ENCODE results near the gene SIK2. TPM values are rescaled to one million over a fixed set of nuclear protein-coding genes. Genes with fewer than 3 reads are reported as not detected.

SIK2 gene
- total RNA-seq, 1 experiment from 2014 or later = 13.9 TPM

- BruUV-seq (replicated peaks) = no TSS peak
- Mint-ChIP-seq H3K27ac (ENCODE audit: unreplicated experiment) (no peak overlapping the region), H3K4me3 (ENCODE audit: low read depth, unreplicated experiment) (no peak overlapping the region), H3K36me3 (ENCODE audit: insufficient read depth, unreplicated experiment) (no peaks in the 10 kb centered on the region), H3K4me1 (ENCODE audit: low read depth, unreplicated experiment) (peaks cover 48% of the 10 kb centered on the region), H3K9me3 (ENCODE audit: low read depth, unreplicated experiment) (no peaks in the 10 kb centered on the region), H3K27me3 (ENCODE audit: unreplicated experiment) (no peaks in the 10 kb centered on the region)
- no peak for TF ChIP-seq CTCF (IDR thresholded peaks at IDR 0.05; ENCODE audit: unreplicated experiment)
- CTCF ChIA-PET = interaction anchor here (0.7 kb wide), 1 partner anchor 59 kb away, joined by 3 read pairs; no protein-coding TSS in a partner anchor
- no peak for DNase-seq
- intact Hi-C loops (cut with micrococcal nuclease; ENCODE audit: unreplicated experiment) = no loop called here
Observed at GRCh38 chr11:111633248-111633647, 31.0 kb downstream of the SIK2 start.

DNA sequence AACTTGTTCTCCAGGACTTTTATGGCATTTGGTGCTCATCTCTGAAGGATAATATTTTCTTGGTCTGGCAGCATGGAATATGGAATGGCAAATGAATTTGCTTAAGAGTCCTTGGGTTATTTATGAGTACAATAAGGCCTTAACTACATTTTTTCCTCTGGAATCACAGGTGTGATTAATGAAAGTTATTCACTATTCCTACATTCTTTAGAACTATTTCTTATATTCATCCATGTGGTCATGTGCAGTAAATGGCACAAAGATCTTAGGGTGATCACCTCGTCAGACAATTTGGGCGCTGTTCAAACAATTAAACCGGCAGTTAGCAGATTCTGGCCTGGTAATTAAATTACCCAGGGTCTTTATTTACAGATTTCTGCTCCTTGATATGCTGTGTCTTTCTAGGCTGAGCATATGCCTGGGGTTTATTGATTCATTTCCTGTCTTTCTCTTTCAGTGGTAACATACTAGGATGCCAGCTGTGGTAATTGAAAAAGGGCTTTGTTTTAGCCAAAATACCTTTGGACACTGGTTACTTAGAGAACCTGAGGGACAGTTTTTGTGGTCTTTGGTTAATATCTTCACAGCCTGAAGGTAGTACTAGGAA is 31.6 kb downstream of the SIK2 start:
- Mint-ChIP-seq H3K4me1 (ENCODE audit: low read depth, unreplicated experiment) (peaks cover 49% of the 10 kb centered on the region), H3K4me3 (ENCODE audit: low read depth, unreplicated experiment) (no peak overlapping the region), H3K36me3 (ENCODE audit: insufficient read depth, unreplicated experiment) (no peaks in the 10 kb centered on the region), H3K27ac (ENCODE audit: unreplicated experiment) (peak overlapping the region; percentile 64), H3K27me3 (ENCODE audit: unreplicated experiment) (no peaks in the 10 kb centered on the region), H3K9me3 (ENCODE audit: low read depth, unreplicated experiment) (no peaks in the 10 kb centered on the region)
- CTCF ChIA-PET = no interaction called here
- DNase-seq = no peak
- TF ChIP-seq CTCF (IDR thresholded peaks at IDR 0.05; ENCODE audit: unreplicated experiment) = no peak
- intact Hi-C loops (cut with micrococcal nuclease; ENCODE audit: unreplicated experiment) = loop anchor here (2.0 kb wide), 1 partner anchor 29 kb away; no protein-coding TSS in a partner anchor
- no TSS peak for BruUV-seq (replicated peaks)

DNA sequence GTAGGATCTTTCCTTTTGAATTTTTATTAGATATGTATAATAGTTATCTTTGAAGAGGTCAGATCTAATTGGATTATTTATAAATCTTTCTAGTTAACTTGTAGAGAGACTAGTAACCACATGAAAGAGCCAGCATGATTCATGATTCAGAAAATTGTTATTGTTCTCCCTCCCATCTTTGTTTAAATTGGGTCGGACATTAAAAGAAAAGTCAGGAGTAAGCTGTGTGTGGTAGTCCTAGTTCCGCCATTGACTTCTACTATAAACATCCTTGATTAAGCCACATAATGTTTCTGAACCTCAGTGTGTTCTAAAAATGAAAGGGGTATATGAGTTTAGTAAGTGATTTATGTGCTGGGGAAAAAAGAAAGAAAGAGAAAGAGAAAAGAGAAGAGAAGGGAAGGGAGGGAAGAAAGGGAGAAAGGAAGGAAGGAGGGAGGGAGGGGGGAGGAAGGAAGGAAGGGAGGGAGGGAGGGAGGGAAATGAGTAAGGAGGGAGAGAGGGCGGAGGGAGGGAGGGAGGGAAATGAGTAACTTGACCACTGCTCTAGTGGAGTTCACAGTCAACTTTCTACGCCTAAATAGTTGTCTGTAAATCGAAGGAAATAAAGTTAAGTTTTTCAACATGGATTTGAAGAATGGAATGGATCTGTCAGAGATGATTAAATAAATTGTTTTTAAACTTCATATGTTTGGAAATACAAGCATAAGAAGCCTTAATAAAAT is 32.9 kb downstream of the SIK2 start:
- DNase-seq = no peak
- no peaks in the 10 kb centered on the region for H3K9me3 Mint-ChIP-seq (ENCODE audit: low read depth, unreplicated experiment)
- peak overlapping the region; percentile 2 for H3K4me3 Mint-ChIP-seq (ENCODE audit: low read depth, unreplicated experiment)
- no peak for TF ChIP-seq CTCF (IDR thresholded peaks at IDR 0.05; ENCODE audit: unreplicated experiment)
- H3K27ac Mint-ChIP-seq (ENCODE audit: unreplicated experiment) = peak overlapping the region; percentile 64
- no peaks in the 10 kb centered on the region for H3K36me3 Mint-ChIP-seq (ENCODE audit: insufficient read depth, unreplicated experiment)
- intact Hi-C loops (cut with micrococcal nuclease; ENCODE audit: unreplicated experiment) = loop anchor here (2.0 to 5.0 kb wide), 2 partner anchors 30 to 57 kb away; no protein-coding TSS in a partner anchor
- no peaks in the 10 kb centered on the region for H3K27me3 Mint-ChIP-seq (ENCODE audit: unreplicated experiment)
- CTCF ChIA-PET = no interaction called here
- no TSS peak for BruUV-seq (replicated peaks)
- peaks cover 52% of the 10 kb centered on the region for H3K4me1 Mint-ChIP-seq (ENCODE audit: low read depth, unreplicated experiment)

- H3K4me1 Mint-ChIP-seq (ENCODE audit: low read depth, unreplicated experiment) = peaks cover 52% of the 10 kb centered on the region
Observed at GRCh38 chr11:111635706-111636045, 33.4 kb downstream of the SIK2 start.

More at GRCh38 chr11:111635706-111636045, 33.4 kb downstream of the SIK2 start:
- H3K27ac Mint-ChIP-seq (ENCODE audit: unreplicated experiment) = no peak overlapping the region
- intact Hi-C loops (cut with micrococcal nuclease; ENCODE audit: unreplicated experiment) = loop anchor here (2.0 to 5.0 kb wide), 2 partner anchors 31 to 57 kb away; no protein-coding TSS in a partner anchor
- no peaks in the 10 kb centered on the region for H3K9me3 Mint-ChIP-seq (ENCODE audit: low read depth, unreplicated experiment)
- TF ChIP-seq CTCF (IDR thresholded peaks at IDR 0.05; ENCODE audit: unreplicated experiment) = no peak
- no peak for DNase-seq
- CTCF ChIA-PET = interaction anchor here (0.6 kb wide), 1 partner anchor 142 kb away, joined by 3 read pairs; no protein-coding TSS in a partner anchor
- H3K27me3 Mint-ChIP-seq (ENCODE audit: unreplicated experiment) = no peaks in the 10 kb centered on the region
- BruUV-seq (replicated peaks) = no TSS peak
- H3K4me3 Mint-ChIP-seq (ENCODE audit: low read depth, unreplicated experiment) = no peak overlapping the region
- H3K36me3 Mint-ChIP-seq (ENCODE audit: insufficient read depth, unreplicated experiment) = no peaks in the 10 kb centered on the region

All from Calu3 (cell line).